H9 (cell line): ENCODE data around the gene DAP3. TPM values are rescaled to one million over a fixed set of nuclear protein-coding genes. Genes with fewer than 3 reads are reported as not detected.
"Not testable (repeated sequence)": the region's sequence is repeated elsewhere in the genome, so short reads cannot be mapped to it uniquely, and the experiment has no call there.

ENCODE experiments used
- DNase-seq: peaks from one replicate; pipeline ENCODE4 v3.0.0-alpha.2; 2017
- H2AFZ ChIP-seq: one replicate; pipeline ENCODE4 v1.6.1; 2013; ENCODE audit warnings: mild to moderate bottlenecking, low read length, control low read depth, moderate library complexity
- H2AK5ac ChIP-seq: 2 replicates; pipeline ENCODE4 v1.6.1; 2013; ENCODE audit warnings: low read length, control low read depth, mixed read lengths; ENCODE audit not compliant: insufficient read length
- H2BK120ac ChIP-seq: one replicate; pipeline ENCODE4 v1.6.1; 2013; ENCODE audit warnings: low read depth, mild to moderate bottlenecking, low read length, control low read depth, inconsistent platforms; ENCODE audit not compliant: poor library complexity, severe bottlenecking
- H2BK12ac ChIP-seq: 2 replicates; pipeline ENCODE4 v1.6.1; 2013; ENCODE audit warnings: low read length, control low read depth, mixed read lengths, low read depth; ENCODE audit not compliant: insufficient read length
- H2BK15ac ChIP-seq: 2 replicates; pipeline ENCODE4 v1.6.1; 2013; ENCODE audit warnings: low read depth, low read length, control low read depth
- H2BK20ac ChIP-seq: one replicate; pipeline ENCODE4 v1.6.1; 2013; ENCODE audit warnings: low read depth, mild to moderate bottlenecking, low read length, control low read depth, inconsistent platforms; ENCODE audit not compliant: poor library complexity, severe bottlenecking
- H2BK5ac ChIP-seq: 2 replicates; pipeline ENCODE4 v1.6.1; 2013; ENCODE audit warnings: low read length, control low read depth, mixed read lengths; ENCODE audit not compliant: insufficient read length
- H3K14ac ChIP-seq: 2 replicates; pipeline ENCODE4 v1.6.1; 2013; ENCODE audit warnings: low read length, control low read depth; ENCODE audit not compliant: insufficient read depth
- H3K18ac ChIP-seq: 2 replicates; pipeline ENCODE4 v1.6.1; 2013; ENCODE audit warnings: low read depth, mild to moderate bottlenecking, mixed read lengths, low read length, control low read depth; ENCODE audit not compliant: insufficient read length
- H3K23ac ChIP-seq: 2 replicates; pipeline ENCODE4 v1.6.1; 2013; ENCODE audit warnings: low read length, control low read depth, mixed read lengths, low read depth; ENCODE audit not compliant: insufficient read length
- H3K23me2 ChIP-seq: 2 replicates; pipeline ENCODE4 v1.6.1; 2013; ENCODE audit warnings: low read depth, mild to moderate bottlenecking, mixed read lengths, low read length, control low read depth; ENCODE audit not compliant: insufficient read length, poor library complexity, severe bottlenecking
- H3K27ac ChIP-seq: 2 replicates; pipeline ENCODE4 v1.5.1; 2013; ENCODE audit warnings: low read length, control low read depth, mixed read lengths, low read depth; ENCODE audit not compliant: insufficient read length
- H3K27me3 ChIP-seq: 2 replicates; pipeline ENCODE4 v1.6.1; 2013; ENCODE audit warnings: low read length, control low read depth, inconsistent platforms; ENCODE audit not compliant: insufficient read depth
- H3K4ac ChIP-seq: 2 replicates; pipeline ENCODE4 v1.6.1; 2013; ENCODE audit warnings: low read depth, mild to moderate bottlenecking, control low read depth, inconsistent platforms, low read length, moderate library complexity
- H3K4me1 ChIP-seq: 2 replicates; pipeline ENCODE4 v1.6.1; 2013; ENCODE audit warnings: low read length, control low read depth, inconsistent platforms; ENCODE audit not compliant: insufficient read depth
- H3K4me2 ChIP-seq: 2 replicates; pipeline ENCODE4 v1.6.1; 2013; ENCODE audit warnings: low read length, control low read depth, mixed read lengths; ENCODE audit not compliant: insufficient read length, insufficient read depth
- H3K56ac ChIP-seq: 2 replicates; pipeline ENCODE4 v1.6.1; 2013; ENCODE audit warnings: low read depth, mild to moderate bottlenecking, mixed read lengths, low read length, control low read depth; ENCODE audit not compliant: insufficient read length
- H3K79me1 ChIP-seq: 2 replicates; pipeline ENCODE4 v1.6.1; 2013; ENCODE audit warnings: low read depth, mild to moderate bottlenecking, moderate library complexity, low read length, control low read depth, inconsistent platforms; ENCODE audit not compliant: insufficient read depth, poor library complexity, severe bottlenecking
- H3K79me2 ChIP-seq: 2 replicates; pipeline ENCODE4 v1.6.1; 2013; ENCODE audit warnings: low read length, control low read depth, inconsistent platforms; ENCODE audit not compliant: insufficient read depth
- H3K9ac ChIP-seq: 2 replicates; pipeline ENCODE4 v1.6.1; 2013; ENCODE audit warnings: low read length, control low read depth, mixed read lengths; ENCODE audit not compliant: insufficient read length; ENCODE audit errors: extremely low read depth
- H3K9me3 ChIP-seq: one replicate; pipeline ENCODE4 v1.6.1; 2013; ENCODE audit warnings: low read depth, low read length, inconsistent platforms; ENCODE audit not compliant: control insufficient read depth
- H3T11ph ChIP-seq: one replicate; pipeline ENCODE4 v1.6.1; 2013; ENCODE audit warnings: mild to moderate bottlenecking, low read length, control low read depth, inconsistent platforms
- H4K20me1 ChIP-seq: one replicate; pipeline ENCODE4 v1.6.1; 2013; ENCODE audit not compliant: control insufficient read depth, insufficient read length, insufficient read depth
- H4K5ac ChIP-seq: 2 replicates; pipeline ENCODE4 v1.6.1; 2013; ENCODE audit warnings: low read depth, mild to moderate bottlenecking, mixed read lengths, low read length, control low read depth; ENCODE audit not compliant: insufficient read length
- H4K8ac ChIP-seq: replicated peaks from 2 replicates; pipeline ENCODE4 v1.6.1; 2013; ENCODE audit warnings: low read length, control low read depth, mixed read lengths, low read depth; ENCODE audit not compliant: insufficient read length
- H4K91ac ChIP-seq: 2 replicates; pipeline ENCODE4 v1.6.1; 2013; ENCODE audit warnings: low read depth, mild to moderate bottlenecking, moderate library complexity, mixed read lengths, low read length, control low read depth; ENCODE audit not compliant: insufficient read length
- H3K27ac Mint-ChIP-seq, 3 experiments: 2 replicates in 2 of 3; 3 replicates in 1 of 3; pipeline ENCODE4 v1.8.0; 2020 to 2021; ENCODE audit warnings: mixed read lengths in 3 of 3, mild to moderate bottlenecking in 1 of 3, moderate library complexity in 1 of 3
- H3K27me3 Mint-ChIP-seq: 2 replicates; pipeline ENCODE4 v1.8.0; 2021; ENCODE audit warnings: low read depth, mild to moderate bottlenecking, moderate library complexity, mixed read lengths
- H3K36me3 Mint-ChIP-seq, 3 experiments: 2 replicates in 2 of 3; 3 replicates in 1 of 3; pipeline ENCODE4 v1.8.0; 2020 to 2021; ENCODE audit warnings: low read depth in 3 of 3, mixed read lengths in 3 of 3; ENCODE audit not compliant: insufficient read depth in 1 of 3
- H3K4me1 Mint-ChIP-seq, 2 experiments: 2 replicates each; pipeline ENCODE4 v1.8.0; 2020; ENCODE audit warnings: mixed read lengths in 2 of 2
- H3K4me3 Mint-ChIP-seq, 2 experiments: 2 replicates in 1 of 2; 3 replicates in 1 of 2; pipeline ENCODE4 v1.8.0; 2020 to 2021; ENCODE audit warnings: mild to moderate bottlenecking in 2 of 2, mixed read lengths in 2 of 2, moderate library complexity in 1 of 2
- H3K9me3 Mint-ChIP-seq, 2 experiments: 2 replicates in 1 of 2; 3 replicates in 1 of 2; pipeline ENCODE4 v1.8.0; 2020; ENCODE audit warnings: mild to moderate bottlenecking in 2 of 2, mixed read lengths in 2 of 2, moderate library complexity in 1 of 2
- WGBS: extraction: QIAGEN DNeasy Blood & Tissue Kit; methylation state at CpG from one replicate; pipeline ENCODE4 v1.1.7; 2013; ENCODE audit warnings: missing lambda C conversion rate, low lambda C conversion rate, mixed read lengths; ENCODE audit not compliant: insufficient read length; ENCODE audit errors: extremely low coverage; 5-methylcytosine and 5-hydroxymethylcytosine counted together
- total RNA-seq: library from RNA; stranded (reverse); gene quantifications from 2 replicates; pipeline ENCODE4 v1.2.1, GENCODE V29; 2021
- TF ChIP-seq, protein P1 (sequence below): fragments of 200-600 bp; sonication (generic); conservative IDR thresholded peaks from 3 replicates; pipeline ENCODE4 v1.8.0; 2021; ENCODE audit warnings: antibody characterized with exemption, mild to moderate bottlenecking

The DAP3 gene
- total RNA-seq, 1 experiment from 2014 or later = 114 TPM

DNA sequence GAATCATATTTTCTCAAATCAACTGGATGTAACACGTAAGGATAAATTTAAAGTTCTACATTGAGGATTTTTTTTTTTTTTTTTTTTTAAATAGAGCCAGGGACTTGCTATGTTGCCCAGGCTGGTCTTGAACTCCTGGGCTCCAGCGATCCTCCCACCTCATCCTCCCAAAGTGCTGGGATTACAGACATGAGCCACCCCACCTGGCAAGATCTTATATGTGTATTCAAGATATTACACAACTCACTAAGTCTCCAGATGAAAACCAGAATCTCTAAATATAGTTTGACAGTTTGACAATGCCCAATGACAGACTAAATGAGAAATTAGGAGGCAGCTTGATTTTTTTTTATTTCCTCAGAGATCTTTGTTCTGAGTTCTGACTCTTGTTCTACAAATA, 7.1 kb upstream of the DAP3 start:
- no peak overlapping the region for H3K9ac ChIP-seq
- no peak overlapping the region for H2BK12ac ChIP-seq
- no peak overlapping the region for H2AFZ ChIP-seq
- no peak overlapping the region for H2BK5ac ChIP-seq
- no peak overlapping the region for H4K8ac ChIP-seq
- H3K27me3 Mint-ChIP-seq = no peaks in the 10 kb centered on the region
- no peak overlapping the region for H3K56ac ChIP-seq
- no CpG with 5 or more reads among the region's 2 CpGs for WGBS
- no peak overlapping the region for H3K4me3 Mint-ChIP-seq
- no peaks in the 10 kb centered on the region for H3K9me3 Mint-ChIP-seq
- H4K20me1 ChIP-seq = no peaks in the 10 kb centered on the region
- no peak overlapping the region; a peak in 1 of 7 replicates for H3K27ac Mint-ChIP-seq
- no peak overlapping the region for H2BK15ac ChIP-seq
- TF ChIP-seq, protein P1, sequence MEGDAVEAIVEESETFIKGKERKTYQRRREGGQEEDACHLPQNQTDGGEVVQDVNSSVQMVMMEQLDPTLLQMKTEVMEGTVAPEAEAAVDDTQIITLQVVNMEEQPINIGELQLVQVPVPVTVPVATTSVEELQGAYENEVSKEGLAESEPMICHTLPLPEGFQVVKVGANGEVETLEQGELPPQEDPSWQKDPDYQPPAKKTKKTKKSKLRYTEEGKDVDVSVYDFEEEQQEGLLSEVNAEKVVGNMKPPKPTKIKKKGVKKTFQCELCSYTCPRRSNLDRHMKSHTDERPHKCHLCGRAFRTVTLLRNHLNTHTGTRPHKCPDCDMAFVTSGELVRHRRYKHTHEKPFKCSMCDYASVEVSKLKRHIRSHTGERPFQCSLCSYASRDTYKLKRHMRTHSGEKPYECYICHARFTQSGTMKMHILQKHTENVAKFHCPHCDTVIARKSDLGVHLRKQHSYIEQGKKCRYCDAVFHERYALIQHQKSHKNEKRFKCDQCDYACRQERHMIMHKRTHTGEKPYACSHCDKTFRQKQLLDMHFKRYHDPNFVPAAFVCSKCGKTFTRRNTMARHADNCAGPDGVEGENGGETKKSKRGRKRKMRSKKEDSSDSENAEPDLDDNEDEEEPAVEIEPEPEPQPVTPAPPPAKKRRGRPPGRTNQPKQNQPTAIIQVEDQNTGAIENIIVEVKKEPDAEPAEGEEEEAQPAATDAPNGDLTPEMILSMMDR = no peak
- peaks cover 8 to 51% (median 41%) of the 10 kb centered on the region in 3 experiments; a peak in 6 of 7 replicates for H3K36me3 Mint-ChIP-seq
- no peak overlapping the region for H3K4me2 ChIP-seq
- H3K14ac ChIP-seq = no peak overlapping the region
- no peaks in the 10 kb centered on the region for H3K23me2 ChIP-seq
- no peak overlapping the region for H3K18ac ChIP-seq
- no peak overlapping the region for H2BK20ac ChIP-seq
- no peak overlapping the region for H4K91ac ChIP-seq
- H3T11ph ChIP-seq = no peak overlapping the region
- H3K79me1 ChIP-seq = peaks cover 8% of the 10 kb centered on the region
- no peaks in the 10 kb centered on the region for H3K4me1 ChIP-seq
- H3K27me3 ChIP-seq = no peaks in the 10 kb centered on the region
- H3K23ac ChIP-seq = no peak overlapping the region
- H3K79me2 ChIP-seq = peaks cover 25% of the 10 kb centered on the region; the same call in 1 of the 2 replicates
- peaks cover 11 to 13% of the 10 kb centered on the region in 2 experiments for H3K4me1 Mint-ChIP-seq
- H3K27ac ChIP-seq = no peak overlapping the region
- no peak overlapping the region for H3K4ac ChIP-seq
- DNase-seq = no peak
- H2BK120ac ChIP-seq = no peak overlapping the region
- H2AK5ac ChIP-seq = no peak overlapping the region
- no peaks in the 10 kb centered on the region for H3K9me3 ChIP-seq
- H4K5ac ChIP-seq = no peak overlapping the region

DNA sequence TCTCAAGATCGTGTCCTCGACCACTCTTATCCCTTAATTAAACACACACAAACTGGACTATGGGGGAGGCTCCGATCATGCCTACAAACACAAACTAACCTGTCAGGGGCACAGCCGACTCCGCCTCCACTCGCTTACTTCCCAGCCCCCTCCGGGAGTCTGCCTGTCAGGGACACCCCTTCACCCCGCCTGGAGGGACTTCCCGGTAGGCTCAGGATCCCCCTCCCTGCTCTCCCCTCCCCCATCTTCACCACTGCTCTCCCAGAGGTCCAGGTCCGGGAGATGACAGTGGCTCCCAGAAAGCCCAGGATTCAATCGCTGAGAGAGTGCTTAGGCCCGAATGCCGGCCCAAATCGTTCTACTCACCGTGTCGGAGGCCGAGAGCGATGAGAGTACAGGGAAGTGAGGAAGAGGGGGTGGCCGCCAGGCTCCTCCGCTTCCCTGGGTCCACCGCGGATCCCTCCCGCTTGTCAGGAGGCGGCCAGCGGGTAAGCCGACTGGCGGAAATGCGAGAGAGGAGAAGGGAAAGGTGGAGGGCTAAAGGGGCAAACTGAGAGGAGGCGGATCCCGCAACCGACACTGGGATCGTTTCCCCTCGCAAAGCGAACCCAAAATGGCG, 1.1 kb upstream of the DAP3 start:
- peak overlapping the region; percentile 97 to 99 for H3K4me3 Mint-ChIP-seq
- not testable (repeated sequence) for H3T11ph ChIP-seq, H4K8ac ChIP-seq, H3K9me3 ChIP-seq, H3K4me1 ChIP-seq, H4K20me1 ChIP-seq, H3K27me3 Mint-ChIP-seq, H4K5ac ChIP-seq, H3K4ac ChIP-seq, H3K79me1 ChIP-seq, H3K23ac ChIP-seq, H2BK12ac ChIP-seq, H3K23me2 ChIP-seq, H3K27me3 ChIP-seq, H4K91ac ChIP-seq, H2AK5ac ChIP-seq, H2BK5ac ChIP-seq, H2BK20ac ChIP-seq, H2BK120ac ChIP-seq, H2AFZ ChIP-seq, H2BK15ac ChIP-seq, H3K56ac ChIP-seq
- H3K4me2 ChIP-seq = peak overlapping the region; percentile 62
- H3K79me2 ChIP-seq = peaks cover 33% of the 10 kb centered on the region; the same call in 1 of the 2 replicates
- H3K36me3 Mint-ChIP-seq = peaks cover 30 to 50% (median 43%) of the 10 kb centered on the region in 3 experiments
- H3K4me1 Mint-ChIP-seq = peaks cover 22 to 26% of the 10 kb centered on the region in 2 experiments
- H3K9ac ChIP-seq = peak overlapping the region; percentile 76
- H3K27ac Mint-ChIP-seq = peak overlapping the region; percentile 63 to 97 (median 97); a peak in 6 of 7 replicates
- WGBS = no CpG with 5 or more reads among the region's 35 CpGs
- peak; percentile 55 for DNase-seq
- peaks cover 8 to 20% of the 10 kb centered on the region in 2 experiments; a peak in 4 of 5 replicates for H3K9me3 Mint-ChIP-seq
- peak overlapping the region; percentile 91; the same call in 1 of the 2 replicates for H3K14ac ChIP-seq
- peak overlapping the region; percentile 13 for H3K27ac ChIP-seq
- H3K18ac ChIP-seq = peak overlapping the region; percentile 64
